Lower lobe of right lung (tissue), 2 donors: ENCODE results near the gene LEPROT. TPM values are rescaled to one million over a fixed set of nuclear protein-coding genes. Genes with fewer than 3 reads are reported as not detected.

Experiments used
- ATAC-seq, 2 donors: fragments of 200-7000 bp; cut with Tn5 transposase; one replicate each; pipeline ENCODE4 v1.9.1; 2020 to 2022; ENCODE audit warnings: mild to moderate bottlenecking in 2 of 2, moderate library complexity in 2 of 2
- DNase-seq: peaks from one replicate; pipeline ENCODE4 v3.0.0-alpha.2; 2020
- H3K27ac ChIP-seq: fragments of 200-600 bp; one replicate; pipeline ENCODE4 v1.8.0; 2022
- H3K27me3 ChIP-seq: fragments of 200-600 bp; one replicate; pipeline ENCODE4 v1.8.0; 2022; ENCODE audit warnings: low read depth
- H3K36me3 ChIP-seq: fragments of 200-600 bp; one replicate; pipeline ENCODE4 v1.8.0; 2022; ENCODE audit warnings: mild to moderate bottlenecking
- H3K4me1 ChIP-seq: fragments of 200-600 bp; one replicate; pipeline ENCODE4 v1.8.0; 2022
- H3K4me3 ChIP-seq: fragments of 200-600 bp; one replicate; pipeline ENCODE4 v1.8.0; 2022; ENCODE audit warnings: mild to moderate bottlenecking
- H3K9me3 ChIP-seq: fragments of 200-600 bp; one replicate; pipeline ENCODE4 v1.8.0; 2022
- intact Hi-C: fragments of 100-400 bp; cut with DNase I; formaldehyde crosslinking; loops from one replicate; pipeline ENCODE4 v1.11.0; 2022
- total RNA-seq: library from RNA; stranded (reverse); fragmentation: NEBNext Ultra II Directional; extraction: Animal tissue kit (Norgen Biotek cat#: 25700); gene quantifications from one replicate; pipeline ENCODE4 v1.2.1, GENCODE V29; 2021
- TF ChIP-seq, protein P1 (sequence below): fragments of 200-600 bp; IDR thresholded peaks from one replicate; pipeline ENCODE4 v1.8.0; 2022; ENCODE audit warnings: antibody characterized with exemption, mild to moderate bottlenecking
- donor health status: DM: no; HTN: yes; CAD: no; lungs with severe emphysema.

Gene LEPROT
- total RNA-seq, 1 donor from 2014 or later: 96.6 TPM

- intact Hi-C loops: no loop called here
Measured at GRCh38 chr1:65393928-65394327, 26.5 kb upstream of the LEPROT start.

DNA sequence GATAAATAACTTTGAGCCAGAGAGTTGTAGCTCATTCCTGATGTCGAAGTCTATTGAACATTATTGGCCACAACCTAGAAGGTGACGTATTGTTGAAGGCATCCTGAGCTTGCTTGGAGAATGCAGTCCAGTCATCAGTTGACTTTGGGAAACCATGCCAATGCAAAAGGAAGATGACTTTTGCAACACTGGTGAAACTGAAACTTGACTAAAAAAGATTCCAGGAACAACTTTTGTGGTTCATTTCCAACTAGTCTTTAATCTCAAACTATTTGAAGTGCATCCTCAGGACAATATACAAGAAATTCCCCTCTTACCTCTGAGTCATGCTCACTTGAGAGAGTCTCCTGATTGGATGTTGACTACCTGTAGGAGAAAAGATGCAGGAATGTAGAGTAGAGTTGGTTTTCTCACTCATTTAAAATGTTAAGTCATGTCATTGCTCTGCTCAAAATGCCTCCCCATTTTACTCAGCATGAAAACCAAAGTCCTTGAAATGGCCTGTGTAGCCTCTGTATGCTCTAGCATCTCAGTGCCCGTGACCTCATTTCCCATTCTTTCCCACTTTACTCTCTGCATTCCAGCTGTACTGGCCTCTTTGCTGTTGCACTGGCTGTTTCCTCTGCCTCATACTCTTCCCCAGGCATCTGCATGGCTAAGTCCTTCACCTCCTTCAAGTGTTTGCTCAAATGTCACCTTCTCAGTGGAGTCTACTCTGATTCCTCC is 24.4 kb upstream of the LEPROT start:
- TF ChIP-seq, protein P1, sequence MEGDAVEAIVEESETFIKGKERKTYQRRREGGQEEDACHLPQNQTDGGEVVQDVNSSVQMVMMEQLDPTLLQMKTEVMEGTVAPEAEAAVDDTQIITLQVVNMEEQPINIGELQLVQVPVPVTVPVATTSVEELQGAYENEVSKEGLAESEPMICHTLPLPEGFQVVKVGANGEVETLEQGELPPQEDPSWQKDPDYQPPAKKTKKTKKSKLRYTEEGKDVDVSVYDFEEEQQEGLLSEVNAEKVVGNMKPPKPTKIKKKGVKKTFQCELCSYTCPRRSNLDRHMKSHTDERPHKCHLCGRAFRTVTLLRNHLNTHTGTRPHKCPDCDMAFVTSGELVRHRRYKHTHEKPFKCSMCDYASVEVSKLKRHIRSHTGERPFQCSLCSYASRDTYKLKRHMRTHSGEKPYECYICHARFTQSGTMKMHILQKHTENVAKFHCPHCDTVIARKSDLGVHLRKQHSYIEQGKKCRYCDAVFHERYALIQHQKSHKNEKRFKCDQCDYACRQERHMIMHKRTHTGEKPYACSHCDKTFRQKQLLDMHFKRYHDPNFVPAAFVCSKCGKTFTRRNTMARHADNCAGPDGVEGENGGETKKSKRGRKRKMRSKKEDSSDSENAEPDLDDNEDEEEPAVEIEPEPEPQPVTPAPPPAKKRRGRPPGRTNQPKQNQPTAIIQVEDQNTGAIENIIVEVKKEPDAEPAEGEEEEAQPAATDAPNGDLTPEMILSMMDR: no peak
- no peaks in the 10 kb centered on the region for H3K27me3 ChIP-seq
- DNase-seq: no peak
- H3K4me1 ChIP-seq: no peaks in the 10 kb centered on the region
- H3K36me3 ChIP-seq: no peaks in the 10 kb centered on the region
- ATAC-seq: peak; percentile 83
- no peak overlapping the region for H3K4me3 ChIP-seq
- intact Hi-C loops: no loop called here
- H3K27ac ChIP-seq: no peak overlapping the region
- H3K9me3 ChIP-seq: no peaks in the 10 kb centered on the region

More at GRCh38 chr1:65393928-65394327, 26.5 kb upstream of the LEPROT start:
- Histone ChIP-seq H3K27ac (no peak overlapping the region), H3K27me3 (no peaks in the 10 kb centered on the region), H3K36me3 (peaks cover 4% of the 10 kb centered on the region), H3K4me1 (no peaks in the 10 kb centered on the region), H3K4me3 (no peak overlapping the region), H3K9me3 (no peaks in the 10 kb centered on the region)
- ATAC-seq: no peak
- no peak for DNase-seq
- TF ChIP-seq, protein P1: no peak

- intact Hi-C loops: no loop called here
- TF ChIP-seq, protein P1: no peak
- Histone ChIP-seq H3K27me3 (no peaks in the 10 kb centered on the region), H3K36me3 (no peaks in the 10 kb centered on the region), H3K4me1 (no peaks in the 10 kb centered on the region), H3K9me3 (no peaks in the 10 kb centered on the region), H3K4me3 (no peak overlapping the region), H3K27ac (no peak overlapping the region)
- ATAC-seq (no peak), DNase-seq (no peak)
Measured at GRCh38 chr1:65398083-65398482, 22.4 kb upstream of the LEPROT start.

GRCh38 chr1:65399003-65399402 is 21.5 kb upstream of the LEPROT start:
- Histone ChIP-seq H3K27me3 (no peaks in the 10 kb centered on the region), H3K27ac (no peak overlapping the region), H3K36me3 (no peaks in the 10 kb centered on the region), H3K4me1 (no peaks in the 10 kb centered on the region), H3K9me3 (no peaks in the 10 kb centered on the region), H3K4me3 (no peak overlapping the region)
- DNase-seq (no peak), ATAC-seq (no peak)
- intact Hi-C loops: no loop called here
- TF ChIP-seq, protein P1: no peak

DNA sequence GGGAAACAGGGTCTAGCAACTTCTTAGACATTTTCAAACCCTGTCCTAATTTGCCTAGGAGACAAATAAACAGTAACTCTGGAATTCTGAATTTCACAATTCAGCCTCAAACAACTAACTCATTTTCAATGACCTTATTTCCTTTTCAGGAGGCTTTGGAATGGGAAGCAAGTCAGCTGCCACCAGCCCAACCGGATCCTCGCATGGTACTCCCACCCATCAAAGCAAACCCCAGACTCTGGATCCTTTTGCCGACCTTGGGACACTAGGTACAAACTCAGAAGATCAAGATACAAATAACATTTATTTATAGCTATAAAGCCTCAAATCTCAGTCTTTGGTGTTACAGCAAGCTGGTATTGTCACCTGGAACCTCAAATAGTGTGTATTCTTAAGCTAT is 18.9 kb upstream of the LEPROT start:
- intact Hi-C loops: no loop called here
- Histone ChIP-seq H3K36me3 (no peaks in the 10 kb centered on the region), H3K4me3 (no peak overlapping the region), H3K27me3 (no peaks in the 10 kb centered on the region), H3K9me3 (no peaks in the 10 kb centered on the region), H3K4me1 (no peaks in the 10 kb centered on the region), H3K27ac (no peak overlapping the region)
- TF ChIP-seq, protein P1: no peak
- ATAC-seq (no peak), DNase-seq (no peak)
